A549 (cell line): ENCODE data around the gene C1orf87. TPM values are rescaled to one million over a fixed set of nuclear protein-coding genes. Genes with fewer than 3 reads are reported as not detected.
A peak's percentile ranks its signal among the peaks of the same experiment; 100 is the strongest.

Experiments used
- ATAC-seq, 2 experiments: fragments of 200-7000 bp in 1 of 2; fragments of >200 bp in 1 of 2; cut with Nextera tagmentation in 1 of 2; cut with Tn5 transposase in 1 of 2; 3 replicates each; pipeline versions ENCODE4 v1.8.0 to v1.9.1; 2018 to 2020; ENCODE audit warnings: mild to moderate bottlenecking in 1 of 2, moderate library complexity in 1 of 2
- CTCF ChIA-PET: fragments of 300-600 bp; sonication (Branson Sonifier 250); formaldehyde crosslinking; extraction: SDS; loops from one replicate; lab custom pipeline; 2021; ENCODE audit warnings: antibody characterized with exemption, inconsistent platforms; lab: Yijun Ruan, JAX
- POLR2A ChIA-PET: fragments of 350-600 bp; formaldehyde crosslinking; extraction: SDS; loops from one replicate; lab custom pipeline; 2021; ENCODE audit warnings: antibody characterized with exemption, inconsistent platforms; lab: Yijun Ruan, JAX
- DNase-seq, 2 experiments: peaks; one replicate each; pipeline versions ENCODE4 v3.0.0 to v3.0.0-alpha.2; 2011 to 2016; ENCODE audit warnings: low read depth in 1 of 2, low spot score in 1 of 2
- FAIRE-seq: peaks from 2 replicates; lab custom pipeline; 2011; peaks lifted over from hg19 to GRCh38; lab: Jason Lieb, UNC
- H3K27ac ChIP-seq, 2 experiments: fragments of >200 bp; sonication (Bioruptor Twin); formaldehyde crosslinking; 3 replicates each; pipeline ENCODE4 v1.5.1; 2016 to 2017
- H3K4me1 ChIP-seq: fragments of >200 bp; sonication (Bioruptor Twin); formaldehyde crosslinking; 3 replicates; pipeline ENCODE4 v1.6.1; 2016
- H3K4me2 ChIP-seq: fragments of >200 bp; sonication (Bioruptor Twin); formaldehyde crosslinking; 3 replicates; pipeline ENCODE4 v1.6.1; 2016
- H3K4me3 ChIP-seq: fragments of >200 bp; sonication (Bioruptor Twin); formaldehyde crosslinking; 3 replicates; pipeline ENCODE4 v1.5.1; 2016
- H3K9me3 ChIP-seq: fragments of >200 bp; sonication (Bioruptor Twin); formaldehyde crosslinking; 3 replicates; pipeline ENCODE4 v1.6.1; 2016
- ATOH8 ChIP-seq: fragments of 250-450 bp; sonication (Bioruptor Pico); IDR thresholded peaks from 2 replicates; pipeline ENCODE4 v1.5.0; 2020; ENCODE audit warnings: low read depth, mild to moderate bottlenecking, moderate library complexity
- CBX2 ChIP-seq: fragments of 200-600 bp; sonication (generic); IDR thresholded peaks from 2 replicates; pipeline ENCODE4 v1.6.1; 2016; ENCODE audit warnings: low read depth, mild to moderate bottlenecking, borderline replicate concordance
- CEBPB ChIP-seq, 2 experiments: fragments of >200 bp in 1 of 2; sonication (Bioruptor Twin) in 1 of 2; formaldehyde crosslinking in 1 of 2; IDR thresholded peaks; 2 replicates each; pipeline ENCODE4 v1.6.1; 2012 to 2016
- CTCF ChIP-seq: fragments of >200 bp; sonication (Bioruptor Twin); formaldehyde crosslinking; IDR thresholded peaks from 3 replicates; pipeline ENCODE4 v1.5.1; 2016
- GATA3 ChIP-seq: IDR thresholded peaks from 2 replicates; pipeline ENCODE4 v1.6.1; 2012; ENCODE audit warnings: borderline replicate concordance
- HEYL ChIP-seq: fragments of 250-450 bp; sonication (Bioruptor Pico); IDR thresholded peaks from 2 replicates; pipeline ENCODE4 v1.8.0; 2021; ENCODE audit warnings: mild to moderate bottlenecking, moderate library complexity
- MYC ChIP-seq: IDR thresholded peaks from 2 replicates; pipeline ENCODE4 v1.6.1; 2012; ENCODE audit warnings: mild to moderate bottlenecking, inconsistent platforms, low read length, improper control_type of control experiment, borderline replicate concordance
- NFE2L2 ChIP-seq: fragments of 150-350 bp; conservative IDR thresholded peaks from 2 replicates; pipeline ENCODE4 v1.6.1; 2014; ENCODE audit warnings: low read length
- NR3C1 ChIP-seq: fragments of >200 bp; sonication (Bioruptor Twin); formaldehyde crosslinking; IDR thresholded peaks from 3 replicates; pipeline ENCODE4 v1.6.1; 2017
- RAD21 ChIP-seq, 2 experiments: fragments of >200 bp in 1 of 2; sonication (Bioruptor Twin) in 1 of 2; formaldehyde crosslinking in 1 of 2; IDR thresholded peaks in 1 of 2; conservative IDR thresholded peaks in 1 of 2; 2 replicates in 1 of 2; 3 replicates in 1 of 2; pipeline ENCODE4 v1.6.1; 2012 to 2018; ENCODE audit warnings: inconsistent platforms in 1 of 2
- RNF2 ChIP-seq: fragments of 200-600 bp; sonication (generic); IDR thresholded peaks from 2 replicates; pipeline ENCODE4 v1.6.1; 2016; ENCODE audit warnings: low read depth, mild to moderate bottlenecking, antibody characterized with exemption, moderate library complexity, borderline replicate concordance
- SMC3 ChIP-seq: fragments of >200 bp; sonication (Bioruptor Twin); formaldehyde crosslinking; IDR thresholded peaks from 3 replicates; pipeline ENCODE4 v1.6.1; 2018; ENCODE audit warnings: inconsistent platforms
- SREBF2 ChIP-seq: fragments of 450-650 bp; IDR thresholded peaks from 2 replicates; pipeline ENCODE4 v1.6.1; 2014; ENCODE audit warnings: mild to moderate bottlenecking, moderate library complexity
- TFCP2L1 ChIP-seq: fragments of 250-450 bp; sonication (Bioruptor Pico); IDR thresholded peaks from 2 replicates; pipeline ENCODE4 v1.5.0; 2021; ENCODE audit warnings: mild to moderate bottlenecking
- ZSCAN20 ChIP-seq: fragments of 250-450 bp; sonication (Bioruptor Pico); IDR thresholded peaks from 2 replicates; pipeline ENCODE4 v1.8.0; 2022; ENCODE audit warnings: mild to moderate bottlenecking, moderate library complexity
- WGBS: methylation state at CpG from one replicate; pipeline ENCODE4 v1.1.6; 2017; ENCODE audit errors: missing lambda C conversion rate; 5-methylcytosine and 5-hydroxymethylcytosine counted together
- polyA plus RNA-seq, 4 experiments: library from polyadenylated mRNA; depleted of rRNA in 3 of 4; stranded (reverse); fragments of >200 nt; fragmentation: RNase III in 1 of 4; extraction: RNeasy Plus Mini Kit Qiagen cat#74134 plus additional on column Dnase treatment in 1 of 4; gene quantifications; 2 replicates in 3 of 4; 3 replicates in 1 of 4; pipeline ENCODE4 v1.2.3, GENCODE V29; 2011 to 2017

The C1orf87 gene
- polyA plus RNA-seq, 2 of the 4 experiments (the other 2 are of a cell fraction): not detected

DNA sequence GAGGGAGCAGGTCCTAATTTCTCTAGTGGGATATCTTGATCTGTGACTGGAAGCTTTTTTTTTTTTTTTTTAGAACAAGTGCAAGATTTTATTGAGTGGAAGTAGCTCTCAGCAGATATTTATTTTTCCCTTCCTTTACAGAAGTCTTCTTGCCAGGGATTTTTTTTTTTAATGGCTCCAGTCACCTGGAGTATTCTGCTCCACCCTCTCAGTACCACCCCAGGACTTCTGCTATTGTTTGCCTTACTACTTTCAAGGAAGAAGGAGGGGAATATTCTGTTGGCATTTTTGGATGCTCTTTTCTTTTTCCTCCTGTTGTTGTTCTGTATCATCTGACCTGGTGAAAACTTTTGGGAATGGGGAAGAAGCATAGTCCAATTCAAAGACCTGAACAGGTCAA is 123.9 kb downstream of the C1orf87 start:
- H3K4me2 ChIP-seq: no peak overlapping the region
- CTCF ChIA-PET: interaction anchor here (1.0 to 1.8 kb wide), 3 partner anchors 16 to 47 kb away, joined by 4 to 8 read pairs (median 5); no protein-coding TSS in a partner anchor
- no peak for FAIRE-seq
- H3K4me3 ChIP-seq: no peak overlapping the region
- no peak for DNase-seq
- TF ChIP-seq SREBF2: no peak
- H3K27ac ChIP-seq: no peak overlapping the region
- no peaks in the 10 kb centered on the region for H3K9me3 ChIP-seq
- H3K4me1 ChIP-seq: no peaks in the 10 kb centered on the region
- no peak for ATAC-seq
- POLR2A ChIA-PET: no interaction called here

GRCh38 chr1:59948990-59949389 is 124.6 kb downstream of the C1orf87 start:
- 0% methylated on average over 1 of the region's 1 CpG for WGBS
- no peak overlapping the region for H3K4me2 ChIP-seq
- H3K4me3 ChIP-seq: no peak overlapping the region
- FAIRE-seq: no peak
- no peaks in the 10 kb centered on the region for H3K9me3 ChIP-seq
- POLR2A ChIA-PET: no interaction called here
- CTCF ChIA-PET: interaction anchor here (0.9 to 1.8 kb wide), 2 partner anchors 16 to 63 kb away, joined by 3 to 5 read pairs; no protein-coding TSS in a partner anchor
- ATAC-seq: no peak
- no peak for DNase-seq
- no peak overlapping the region for H3K27ac ChIP-seq
- TF ChIP-seq NFE2L2: no peak
- TF ChIP-seq RNF2: no peak
- no peak for TF ChIP-seq MYC
- TF ChIP-seq CBX2: no peak
- no peak for TF ChIP-seq NR3C1
- no peak for TF ChIP-seq HEYL (CRISPR knock-in tag)
- TF ChIP-seq CEBPB (IDR thresholded peaks at IDR 0.05): no peak
- TF ChIP-seq ATOH8: no peak
- no peak for TF ChIP-seq GATA3
- TF ChIP-seq ZSCAN20 (CRISPR knock-in tag): no peak
- H3K4me1 ChIP-seq: no peaks in the 10 kb centered on the region

DNA sequence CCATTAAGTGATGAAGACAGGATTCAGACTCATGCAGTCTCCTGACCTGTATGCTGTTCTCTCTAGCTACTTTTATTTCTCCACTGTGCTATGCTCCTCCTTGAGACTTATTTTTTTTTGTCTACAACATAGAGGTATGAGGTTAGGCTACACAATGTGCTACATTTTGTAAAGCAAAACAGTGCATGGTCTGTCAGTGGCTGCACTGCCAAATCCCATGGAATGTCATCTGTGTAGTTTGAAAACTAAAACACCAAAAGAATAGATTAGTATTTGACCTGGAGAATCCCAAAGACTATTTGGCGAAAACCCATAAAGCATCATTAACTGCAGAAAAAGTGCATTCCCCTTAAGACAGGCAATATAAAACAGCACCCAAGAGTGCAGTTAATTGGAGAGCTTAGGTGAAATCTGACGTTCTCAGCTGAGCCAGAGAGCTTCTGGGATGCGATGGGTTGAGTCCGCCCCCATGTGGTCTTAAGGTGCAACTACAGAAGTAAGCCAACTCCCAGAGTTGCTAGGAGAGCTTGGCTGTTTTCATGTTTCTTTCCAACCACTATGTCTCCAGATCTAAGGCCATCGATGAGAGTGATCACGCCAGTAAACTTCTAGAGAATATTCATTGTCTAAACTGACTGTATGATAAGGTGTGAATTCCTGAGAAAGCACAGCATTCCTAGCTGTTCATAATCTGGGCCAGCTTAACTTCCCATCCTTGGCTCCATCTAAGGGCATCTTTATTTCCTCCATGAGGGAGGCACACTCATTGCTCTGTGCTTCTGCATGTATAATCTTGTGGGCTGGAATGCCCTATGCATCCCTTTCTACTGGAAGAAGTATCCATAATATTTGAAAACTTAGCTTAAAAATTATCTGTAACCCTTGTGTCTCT is 126.3 kb downstream of the C1orf87 start:
- CTCF ChIA-PET: interaction anchor here (0.5 to 2.2 kb wide), 23 partner anchors 10 to 1432 kb away, joined by 3 to 18 read pairs (median 3); partner anchors contain the start of gene CYP2J2
- peak; percentile 92 to 93 for ATAC-seq

More for the DNA sequence above, 126.3 kb downstream of the C1orf87 start:
- FAIRE-seq (no peak), DNase-seq (peak; percentile 20 to 52)
- H3K4me3 ChIP-seq: no peak overlapping the region
- no peak overlapping the region for H3K27ac ChIP-seq
- POLR2A ChIA-PET: no interaction called here
- 0% methylated on average over 6 of the region's 6 CpGs for WGBS
- TF ChIP-seq CTCF (peak; percentile 68), RAD21 (conservative IDR thresholded peaks at IDR 0.05 in 1 of 2, IDR thresholded peaks at IDR 0.05 in 1 of 2) (peak; percentile 72 to 83), TFCP2L1 (CRISPR knock-in tag) (no peak), SMC3 (peak; percentile 64)
- H3K4me1 ChIP-seq: no peaks in the 10 kb centered on the region
- no peaks in the 10 kb centered on the region for H3K9me3 ChIP-seq
- no peak overlapping the region for H3K4me2 ChIP-seq
